Subcutaneous abdominal adipose tissue (tissue), 5 donors: ENCODE data around the gene CASTOR1.

Experiments
- H3K27ac ChIP-seq: one replicate; pipeline ENCODE4 v1.7.0; 2013; ENCODE audit warnings: low read depth, mild to moderate bottlenecking, inconsistent platforms, low read length, moderate library complexity
- H3K27me3 ChIP-seq, 5 donors: one replicate each; pipeline ENCODE4 v1.7.0; 2013; ENCODE audit warnings: low read length in 5 of 5, inconsistent platforms in 1 of 5; ENCODE audit not compliant: control insufficient read depth in 5 of 5, insufficient read depth in 4 of 5
- H3K36me3 ChIP-seq, 5 donors: one replicate each; pipeline ENCODE4 v1.7.0; 2013; ENCODE audit warnings: low read length in 5 of 5; ENCODE audit not compliant: control insufficient read depth in 5 of 5, insufficient read depth in 5 of 5
- H3K4me1 ChIP-seq, 5 donors: one replicate each; pipeline ENCODE4 v1.7.0; 2013; ENCODE audit warnings: low read length in 5 of 5, mild to moderate bottlenecking in 3 of 5, moderate library complexity in 1 of 5; ENCODE audit not compliant: control insufficient read depth in 5 of 5, insufficient read depth in 5 of 5
- H3K4me3 ChIP-seq, 5 donors: one replicate each; pipeline ENCODE4 v1.7.0; 2013; ENCODE audit warnings: low read length in 5 of 5, low read depth in 1 of 5
- H3K9ac ChIP-seq, 5 donors: one replicate each; pipeline ENCODE4 v1.7.0; 2013; ENCODE audit warnings: low read length in 5 of 5, mild to moderate bottlenecking in 4 of 5, moderate library complexity in 3 of 5
- H3K9me3 ChIP-seq, 5 donors: one replicate each; pipeline ENCODE4 v1.7.0; 2013; ENCODE audit warnings: low read length in 5 of 5; ENCODE audit not compliant: control insufficient read depth in 5 of 5
- donor health status: healthy.
- donor health status: healthy.
- donor health status: healthy.
- donor health status: healthy.
- donor health status: healthy.

Gene CASTOR1

GRCh38 chr22:30309951-30310741 lies 20.8 kb upstream of the CASTOR1 start:
- Histone ChIP-seq H3K27ac (peak overlapping the region; percentile 93), H3K9me3 (no peaks in the 10 kb centered on the region), H3K9ac (peak overlapping the region in 3 of 5 donors; percentile 54 to 78 (median 57)), H3K27me3 (no peaks in the 10 kb centered on the region), H3K36me3 (peaks cover 0 to 3% (median 0%) of the 10 kb centered on the region in 5 donors), H3K4me1 (peaks cover 48 to 93% (median 88%) of the 10 kb centered on the region in 5 donors), H3K4me3 (peak overlapping the region in 1 of 5 donors; percentile 45)

- Histone ChIP-seq H3K4me3 (peak overlapping the region in 1 of 5 donors; percentile 13), H3K9ac (peak overlapping the region in 3 of 5 donors; percentile 1 to 26 (median 6)), H3K27me3 (no peaks in the 10 kb centered on the region), H3K4me1 (peaks cover 61 to 96% (median 95%) of the 10 kb centered on the region in 5 donors), H3K9me3 (no peaks in the 10 kb centered on the region), H3K27ac (peak overlapping the region; percentile 93), H3K36me3 (peaks cover 0 to 4% (median under 1%) of the 10 kb centered on the region in 5 donors)
Observed at GRCh38 chr22:30308518-30309230, 19.4 kb upstream of the CASTOR1 start.

- peak overlapping the region in 1 of 5 donors; percentile 6 for H3K9ac ChIP-seq
- H3K27ac ChIP-seq = peak overlapping the region; percentile 93
- H3K4me1 ChIP-seq = peaks cover 64 to 98% (median 97%) of the 10 kb centered on the region in 5 donors
- H3K36me3 ChIP-seq = peaks cover 0 to 10% (median 5%) of the 10 kb centered on the region in 5 donors
- H3K27me3 ChIP-seq = no peaks in the 10 kb centered on the region
- no peaks in the 10 kb centered on the region for H3K9me3 ChIP-seq
- no peak overlapping the region for H3K4me3 ChIP-seq
Observed at GRCh38 chr22:30308093-30308492, 18.8 kb upstream of the CASTOR1 start.

- Histone ChIP-seq H3K9me3 (no peaks in the 10 kb centered on the region), H3K36me3 (peaks cover 0 to 13% (median 8%) of the 10 kb centered on the region in 5 donors), H3K4me3 (no peak overlapping the region), H3K27me3 (no peaks in the 10 kb centered on the region), H3K9ac (peak overlapping the region in 3 of 5 donors; percentile 11 to 54 (median 27)), H3K27ac (peak overlapping the region; percentile 93), H3K4me1 (peaks cover 68 to 98% (median 97%) of the 10 kb centered on the region in 5 donors)
Observed at GRCh38 chr22:30307041-30307574, 17.8 kb upstream of the CASTOR1 start.

- Histone ChIP-seq H3K36me3 (peaks cover 0 to 17% (median 8%) of the 10 kb centered on the region in 5 donors), H3K27me3 (no peaks in the 10 kb centered on the region), H3K9ac (peak overlapping the region in 3 of 5 donors; percentile 11 to 54 (median 27)), H3K4me1 (peaks cover 73 to 98% (median 97%) of the 10 kb centered on the region in 5 donors), H3K4me3 (no peak overlapping the region), H3K9me3 (no peaks in the 10 kb centered on the region), H3K27ac (peak overlapping the region; percentile 93)
Observed at GRCh38 chr22:30306627-30307011, 17.3 kb upstream of the CASTOR1 start.

GRCh38 chr22:30305906-30306626 lies 16.8 kb upstream of the CASTOR1 start:
- peaks cover 72 to 98% (median 97%) of the 10 kb centered on the region in 5 donors for H3K4me1 ChIP-seq
- peaks cover 0 to 23% (median 13%) of the 10 kb centered on the region in 5 donors for H3K36me3 ChIP-seq
- peak overlapping the region; percentile 93 for H3K27ac ChIP-seq
- peak overlapping the region; percentile 43 to 78 (median 62) for H3K9ac ChIP-seq
- no peaks in the 10 kb centered on the region for H3K27me3 ChIP-seq
- peak overlapping the region; percentile 10 to 51 (median 25) for H3K4me3 ChIP-seq
- no peaks in the 10 kb centered on the region for H3K9me3 ChIP-seq

GRCh38 chr22:30305519-30305905 lies 16.2 kb upstream of the CASTOR1 start:
- Histone ChIP-seq H3K27ac (peak overlapping the region; percentile 93), H3K4me3 (peak overlapping the region; percentile 10 to 51 (median 25)), H3K9me3 (no peaks in the 10 kb centered on the region), H3K4me1 (peaks cover 68 to 98% (median 97%) of the 10 kb centered on the region in 5 donors), H3K9ac (peak overlapping the region; percentile 43 to 78 (median 62)), H3K36me3 (peaks cover 0 to 27% (median 17%) of the 10 kb centered on the region in 5 donors), H3K27me3 (no peaks in the 10 kb centered on the region)

GRCh38 chr22:30304495-30305244 lies 15.4 kb upstream of the CASTOR1 start:
- peaks cover 0 to 34% (median 25%) of the 10 kb centered on the region in 5 donors for H3K36me3 ChIP-seq
- H3K27ac ChIP-seq = peak overlapping the region; percentile 93
- peak overlapping the region in 2 of 5 donors; percentile 13 to 51 for H3K4me3 ChIP-seq
- no peaks in the 10 kb centered on the region for H3K9me3 ChIP-seq
- peaks cover 59 to 93% (median 91%) of the 10 kb centered on the region in 5 donors for H3K4me1 ChIP-seq
- H3K9ac ChIP-seq = peak overlapping the region; percentile 43 to 78 (median 62)
- no peaks in the 10 kb centered on the region for H3K27me3 ChIP-seq

- Histone ChIP-seq H3K27ac (peak overlapping the region; percentile 93), H3K4me1 (peaks cover 49 to 81% (median 75%) of the 10 kb centered on the region in 5 donors), H3K4me3 (no peak overlapping the region), H3K27me3 (no peaks in the 10 kb centered on the region), H3K9ac (peak overlapping the region in 3 of 5 donors; percentile 30 to 71 (median 59)), H3K36me3 (peaks cover 0 to 51% (median 43%) of the 10 kb centered on the region in 5 donors), H3K9me3 (no peaks in the 10 kb centered on the region)
Observed at GRCh38 chr22:30302810-30303138, 13.5 kb upstream of the CASTOR1 start.
